ENCODE measurements around the gene RAI2. TPM values are rescaled to one million over a fixed set of nuclear protein-coding genes. Genes with fewer than 3 reads are reported as not detected.
A peak's percentile ranks its signal among the peaks of the same experiment; 100 is the strongest.
"Not testable (repeated sequence)": the region's sequence is repeated elsewhere in the genome, so short reads cannot be mapped to it uniquely, and the experiment has no call there.

Gene RAI2
- total and polyA plus RNA-seq, 9 donors, result 26.5 to 72.9 (median 43.6) TPM

GRCh38 chrX:17788439-17788838 lies 72.7 kb downstream of the RAI2 start:
- intact Hi-C loops (cut with DNase I), result no loop called here
- no peak overlapping the region for H3K4me3 ChIP-seq
- H3K9me3 ChIP-seq, result no peaks in the 10 kb centered on the region
- no peaks in the 10 kb centered on the region for H3K36me3 ChIP-seq
- no peaks in the 10 kb centered on the region for H3K27me3 ChIP-seq
- no peak for TF ChIP-seq POLR2A (IDR thresholded peaks at IDR 0.05)
- TF ChIP-seq, protein P1, sequence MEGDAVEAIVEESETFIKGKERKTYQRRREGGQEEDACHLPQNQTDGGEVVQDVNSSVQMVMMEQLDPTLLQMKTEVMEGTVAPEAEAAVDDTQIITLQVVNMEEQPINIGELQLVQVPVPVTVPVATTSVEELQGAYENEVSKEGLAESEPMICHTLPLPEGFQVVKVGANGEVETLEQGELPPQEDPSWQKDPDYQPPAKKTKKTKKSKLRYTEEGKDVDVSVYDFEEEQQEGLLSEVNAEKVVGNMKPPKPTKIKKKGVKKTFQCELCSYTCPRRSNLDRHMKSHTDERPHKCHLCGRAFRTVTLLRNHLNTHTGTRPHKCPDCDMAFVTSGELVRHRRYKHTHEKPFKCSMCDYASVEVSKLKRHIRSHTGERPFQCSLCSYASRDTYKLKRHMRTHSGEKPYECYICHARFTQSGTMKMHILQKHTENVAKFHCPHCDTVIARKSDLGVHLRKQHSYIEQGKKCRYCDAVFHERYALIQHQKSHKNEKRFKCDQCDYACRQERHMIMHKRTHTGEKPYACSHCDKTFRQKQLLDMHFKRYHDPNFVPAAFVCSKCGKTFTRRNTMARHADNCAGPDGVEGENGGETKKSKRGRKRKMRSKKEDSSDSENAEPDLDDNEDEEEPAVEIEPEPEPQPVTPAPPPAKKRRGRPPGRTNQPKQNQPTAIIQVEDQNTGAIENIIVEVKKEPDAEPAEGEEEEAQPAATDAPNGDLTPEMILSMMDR (IDR thresholded peaks at IDR 0.05), result peak; percentile 56 to 67 (median 65)
- peak; percentile 35 to 65 (median 52) for DNase-seq
- 10 to 15% (median 14%) methylated on average over 4 of the region's 4 CpGs for WGBS, 3 donors
- H3K4me1 ChIP-seq (ENCODE audit: insufficient read depth), result no peaks in the 10 kb centered on the region
- no peak overlapping the region for H3K27ac ChIP-seq

DNA sequence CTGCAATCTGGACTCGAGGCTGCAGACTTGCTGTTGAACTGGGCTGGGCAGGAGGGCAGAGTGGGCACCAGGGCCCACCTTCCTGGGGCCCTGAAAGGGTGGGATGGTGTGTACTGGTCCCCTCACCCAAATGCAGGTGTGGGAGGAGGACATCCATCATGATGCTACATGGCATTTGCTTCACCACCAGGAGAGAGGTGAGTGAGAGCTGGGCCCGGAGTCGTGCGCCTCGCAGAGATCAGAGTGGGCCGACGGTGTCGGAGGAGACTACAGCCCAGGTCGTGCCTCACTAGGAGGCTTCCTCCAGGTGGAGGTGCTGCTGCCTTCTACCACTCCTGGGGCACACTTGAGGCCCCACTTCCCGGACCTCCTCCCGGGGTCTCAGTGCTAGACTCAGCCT lies 73.5 kb downstream of the RAI2 start:
- no peak overlapping the region for H3K4me3 ChIP-seq
- WGBS, 3 donors, result 86 to 95% (median 88%) methylated on average over 11 of the region's 11 CpGs
- intact Hi-C loops (cut with DNase I), result no loop called here
- no peaks in the 10 kb centered on the region for H3K36me3 ChIP-seq
- no peaks in the 10 kb centered on the region for H3K27me3 ChIP-seq
- H3K27ac ChIP-seq, result no peak overlapping the region
- TF ChIP-seq EP300 (IDR thresholded peaks at IDR 0.05), result no peak
- TF ChIP-seq, protein P1 (IDR thresholded peaks at IDR 0.05), result no peak
- TF ChIP-seq POLR2A (IDR thresholded peaks at IDR 0.05), result no peak
- H3K4me1 ChIP-seq (ENCODE audit: insufficient read depth), result no peaks in the 10 kb centered on the region
- DNase-seq, result no peak
- no peaks in the 10 kb centered on the region for H3K9me3 ChIP-seq

- H3K4me1 ChIP-seq (ENCODE audit: insufficient read depth); H3K9me3 ChIP-seq; H3K36me3 ChIP-seq; intact Hi-C loops (cut with DNase I); H3K27me3 ChIP-seq; H3K4me3 ChIP-seq; H3K27ac ChIP-seq: not testable (repeated sequence)
- 30 to 48% (median 40%) methylated on average over 19 to 28 of the region's 31 CpGs for WGBS, 3 donors
- DNase-seq, result peak in 1 of 5 donors; percentile 49
Observed at GRCh38 chrX:17786554-17787347, 74.3 kb downstream of the RAI2 start.

DNA sequence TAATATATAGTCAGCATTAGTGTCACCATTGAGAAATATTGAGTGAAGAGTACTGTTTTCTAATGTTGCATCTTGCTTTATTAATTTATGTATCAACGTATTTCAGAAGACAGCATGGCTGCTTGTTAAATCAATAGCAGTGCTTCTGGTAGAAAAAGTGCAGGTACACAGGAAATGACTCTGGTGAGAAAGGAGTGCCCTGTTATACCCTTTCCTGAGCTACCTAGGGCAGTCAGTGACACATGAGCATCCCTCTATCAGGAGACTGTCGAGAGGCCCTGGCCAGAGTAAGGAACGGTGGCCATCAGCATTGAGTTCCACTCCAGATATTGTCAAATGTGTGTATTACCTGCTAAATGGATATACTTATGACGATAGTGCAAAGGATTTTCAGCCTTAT lies 81.7 kb downstream of the RAI2 start:
- H3K4me1 ChIP-seq (ENCODE audit: insufficient read depth), result no peaks in the 10 kb centered on the region
- no peaks in the 10 kb centered on the region for H3K9me3 ChIP-seq
- intact Hi-C loops (cut with DNase I), result no loop called here
- H3K36me3 ChIP-seq, result no peaks in the 10 kb centered on the region
- no peak overlapping the region for H3K4me3 ChIP-seq
- TF ChIP-seq, protein P1 (IDR thresholded peaks at IDR 0.05), result no peak
- TF ChIP-seq POLR2A (IDR thresholded peaks at IDR 0.05), result no peak
- no peak for TF ChIP-seq EP300 (IDR thresholded peaks at IDR 0.05)
- no peaks in the 10 kb centered on the region for H3K27me3 ChIP-seq
- WGBS, 3 donors, result 82 to 86% (median 86%) methylated on average over 4 of the region's 4 CpGs
- no peak for DNase-seq
- H3K27ac ChIP-seq, result no peak overlapping the region

- TF ChIP-seq, protein P1 (IDR thresholded peaks at IDR 0.05), result no peak
- no peak for TF ChIP-seq EP300 (IDR thresholded peaks at IDR 0.05)
- TF ChIP-seq POLR2A (IDR thresholded peaks at IDR 0.05), result no peak
- WGBS, 3 donors, result 43 to 53% (median 51%) methylated on average over 2 of the region's 2 CpGs
- Histone ChIP-seq H3K27ac (no peak overlapping the region), H3K9me3 (no peaks in the 10 kb centered on the region), H3K4me3 (no peak overlapping the region), H3K4me1 (ENCODE audit: insufficient read depth) (no peaks in the 10 kb centered on the region), H3K36me3 (no peaks in the 10 kb centered on the region), H3K27me3 (no peaks in the 10 kb centered on the region)
- no peak for DNase-seq
- intact Hi-C loops (cut with DNase I), result no loop called here
Observed at GRCh38 chrX:17778997-17779396, 82.1 kb downstream of the RAI2 start.
